LHCN-M2 (cell line): ENCODE results near the gene SEMA4F. TPM values are rescaled to one million over a fixed set of nuclear protein-coding genes. Genes with fewer than 3 reads are reported as not detected.
"Not testable (repeated sequence)": the region's sequence is repeated elsewhere in the genome, so short reads cannot be mapped to it uniquely, and the experiment has no call there.

ENCODE experiments used
- DNase-seq: peaks from one replicate; pipeline ENCODE4 v3.0.0-alpha.2; 2012; ENCODE audit warnings: low read depth
- polyA plus RNA-seq: library from polyadenylated mRNA; unstranded; fragments of >200 nt; gene quantifications from one replicate; pipeline ENCODE4 v1.2.1, GENCODE V29; 2012; ENCODE audit warnings: missing spikeins
- total RNA-seq: library from RNA; depleted of rRNA; stranded (reverse); fragments of >200 nt; gene quantifications from 2 replicates; pipeline ENCODE4 v1.2.3, GENCODE V29; 2014; rRNA removed

Gene SEMA4F, protein sequence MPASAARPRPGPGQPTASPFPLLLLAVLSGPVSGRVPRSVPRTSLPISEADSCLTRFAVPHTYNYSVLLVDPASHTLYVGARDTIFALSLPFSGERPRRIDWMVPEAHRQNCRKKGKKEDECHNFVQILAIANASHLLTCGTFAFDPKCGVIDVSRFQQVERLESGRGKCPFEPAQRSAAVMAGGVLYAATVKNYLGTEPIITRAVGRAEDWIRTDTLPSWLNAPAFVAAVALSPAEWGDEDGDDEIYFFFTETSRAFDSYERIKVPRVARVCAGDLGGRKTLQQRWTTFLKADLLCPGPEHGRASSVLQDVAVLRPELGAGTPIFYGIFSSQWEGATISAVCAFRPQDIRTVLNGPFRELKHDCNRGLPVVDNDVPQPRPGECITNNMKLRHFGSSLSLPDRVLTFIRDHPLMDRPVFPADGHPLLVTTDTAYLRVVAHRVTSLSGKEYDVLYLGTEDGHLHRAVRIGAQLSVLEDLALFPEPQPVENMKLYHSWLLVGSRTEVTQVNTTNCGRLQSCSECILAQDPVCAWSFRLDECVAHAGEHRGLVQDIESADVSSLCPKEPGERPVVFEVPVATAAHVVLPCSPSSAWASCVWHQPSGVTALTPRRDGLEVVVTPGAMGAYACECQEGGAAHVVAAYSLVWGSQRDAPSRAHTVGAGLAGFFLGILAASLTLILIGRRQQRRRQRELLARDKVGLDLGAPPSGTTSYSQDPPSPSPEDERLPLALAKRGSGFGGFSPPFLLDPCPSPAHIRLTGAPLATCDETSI
- 8.8 and 11.3 TPM in 2 replicates for total RNA-seq
- polyA plus RNA-seq = 5.3 TPM

DNA sequence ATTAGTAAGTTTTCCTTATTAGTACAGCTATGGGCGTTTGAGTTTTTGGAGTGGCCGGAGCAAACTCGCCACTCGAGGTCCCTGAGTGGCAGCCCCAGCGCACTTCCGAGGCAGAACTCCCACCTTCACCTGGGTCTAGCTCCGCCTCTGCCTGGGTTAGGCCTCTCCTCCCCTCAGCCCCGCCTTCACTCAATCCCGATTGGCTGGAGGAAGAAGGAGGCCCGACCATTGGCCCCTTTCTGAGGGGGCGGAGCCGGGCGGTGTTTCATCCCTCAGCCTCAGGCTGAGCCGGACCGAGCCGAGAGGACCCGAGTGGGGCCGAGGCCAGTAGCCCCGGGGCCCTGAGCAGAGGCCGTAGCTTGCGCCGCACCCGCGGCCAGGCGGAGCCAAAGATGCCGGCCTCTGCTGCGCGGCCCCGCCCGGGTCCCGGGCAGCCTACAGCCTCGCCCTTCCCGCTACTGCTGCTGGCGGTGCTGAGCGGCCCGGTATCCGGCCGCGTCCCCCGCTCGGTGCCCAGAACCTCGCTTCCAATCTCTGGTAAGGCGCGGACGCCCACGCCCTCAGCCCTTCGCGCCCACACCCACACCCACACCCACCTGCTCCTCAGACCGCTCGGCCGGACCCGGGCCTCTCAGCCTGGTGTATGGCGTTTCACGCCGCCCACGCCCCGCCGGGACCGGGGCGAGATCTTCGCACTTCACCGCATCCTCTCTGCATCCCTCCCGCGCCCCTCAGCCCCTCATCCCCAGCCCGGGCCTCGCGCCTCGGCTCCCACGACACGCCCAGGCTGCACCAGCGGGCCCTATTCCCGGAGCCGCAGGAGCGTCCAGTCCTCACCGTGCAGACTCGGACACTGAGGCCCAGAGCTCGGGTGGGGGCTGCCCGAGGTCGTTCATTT is at the start of gene SEMA4F:
Gene SEMA4F (plus strand): TSS at position 263 of the 898 bp plus-strand sequence. CDS start 130 bp downstream, at position 393.
- peak; percentile 92 for DNase-seq

DNA sequence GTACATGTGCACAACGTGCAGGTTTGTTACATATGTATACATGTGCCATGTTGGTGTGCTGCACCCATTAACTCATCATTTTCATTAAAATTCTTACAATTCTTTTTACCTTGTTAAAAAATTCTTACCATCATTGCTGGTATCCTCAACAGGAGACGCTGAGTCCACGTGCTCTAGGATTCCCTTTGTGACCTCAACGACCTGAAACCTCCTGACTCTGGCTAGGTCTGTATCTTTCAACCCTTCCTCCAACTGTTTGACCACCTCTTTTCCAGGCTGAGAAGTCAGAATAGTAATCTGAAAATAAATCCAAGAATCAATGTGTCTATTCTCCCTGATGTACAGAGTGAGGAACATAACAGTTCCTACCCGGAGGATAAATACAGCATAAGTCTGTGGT is 47.1 kb upstream of the SEMA4F start:
- no peak for DNase-seq

DNA sequence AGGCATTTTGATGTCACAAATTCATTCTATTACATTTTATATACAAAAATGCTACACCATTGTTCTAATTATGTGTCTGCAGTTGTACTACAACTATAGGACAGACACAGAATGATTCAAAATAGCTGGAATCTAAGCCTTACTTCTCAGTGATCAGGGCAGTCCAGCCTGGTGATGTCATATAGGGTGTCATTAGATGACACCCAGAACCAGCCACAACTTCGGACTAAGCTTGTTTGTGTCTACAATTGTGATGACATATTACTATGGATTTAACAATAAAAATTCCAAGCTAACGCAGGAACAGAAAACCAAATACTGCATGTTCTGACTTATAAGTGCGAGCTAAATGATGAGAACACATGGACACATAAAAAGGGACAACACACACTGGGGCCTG is 36.9 kb upstream of the SEMA4F start:
- DNase-seq = no peak

DNA sequence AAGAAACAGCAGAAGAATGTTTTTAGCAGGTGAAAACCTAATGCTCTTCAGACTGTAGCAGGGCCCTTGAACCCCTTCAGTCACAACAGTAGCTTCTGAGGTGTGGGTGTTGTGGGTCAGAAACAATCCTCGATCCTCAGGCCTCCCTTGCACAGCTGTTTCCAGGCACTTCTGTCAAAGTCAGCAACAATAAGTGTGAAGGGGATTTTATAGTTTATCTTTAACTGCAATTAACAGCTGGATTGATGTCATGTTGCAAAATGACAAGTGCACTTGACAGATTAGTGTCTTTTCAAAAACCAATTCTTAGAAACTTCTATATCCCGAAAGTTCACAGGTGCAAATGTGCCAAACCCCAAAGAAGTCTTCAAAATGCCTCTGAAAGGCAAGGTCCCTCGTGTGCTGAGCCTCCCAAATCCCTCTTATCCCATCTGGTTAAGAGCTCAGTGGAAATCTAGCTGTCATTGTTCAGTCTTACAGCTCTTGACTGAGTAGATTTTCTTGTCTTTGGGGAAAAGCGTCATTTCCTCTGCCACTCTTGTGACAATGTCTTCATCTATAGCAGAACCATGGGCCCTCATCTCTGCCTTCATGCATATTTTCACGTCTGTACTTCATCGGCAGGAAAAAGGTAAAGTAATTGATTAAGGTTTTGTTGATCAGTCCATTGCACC is 35.5 kb upstream of the SEMA4F start:
- DNase-seq = no peak

DNA sequence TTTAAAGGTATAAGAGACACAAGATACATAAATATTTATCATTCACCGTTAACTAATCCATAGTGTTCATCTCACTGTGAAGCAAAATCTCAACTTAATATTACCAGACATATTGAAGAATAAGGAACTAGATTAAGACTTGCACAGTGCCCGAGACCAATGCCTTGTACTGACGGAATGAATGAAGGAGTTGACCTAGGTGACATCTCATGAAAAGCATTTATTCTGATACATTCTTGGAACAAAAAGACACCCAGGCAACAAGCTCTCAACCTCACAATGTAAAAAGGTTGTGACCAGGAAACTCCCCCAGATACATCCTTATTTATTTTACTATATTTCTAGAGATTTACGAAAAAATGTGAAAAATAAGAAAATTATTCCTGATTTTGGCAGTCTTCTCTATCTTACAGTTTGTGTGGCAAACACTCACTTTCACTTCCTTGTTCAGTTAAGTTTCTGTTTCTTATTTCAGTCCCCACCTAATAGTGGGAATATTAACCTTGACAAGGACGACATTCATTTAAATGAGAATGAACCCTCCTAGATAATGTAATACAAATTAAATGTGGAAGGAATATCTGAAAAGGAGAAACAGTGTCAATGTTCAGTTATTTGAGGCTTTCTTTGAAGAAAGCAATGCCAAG is 34.3 kb upstream of the SEMA4F start:
- DNase-seq = no peak

DNA sequence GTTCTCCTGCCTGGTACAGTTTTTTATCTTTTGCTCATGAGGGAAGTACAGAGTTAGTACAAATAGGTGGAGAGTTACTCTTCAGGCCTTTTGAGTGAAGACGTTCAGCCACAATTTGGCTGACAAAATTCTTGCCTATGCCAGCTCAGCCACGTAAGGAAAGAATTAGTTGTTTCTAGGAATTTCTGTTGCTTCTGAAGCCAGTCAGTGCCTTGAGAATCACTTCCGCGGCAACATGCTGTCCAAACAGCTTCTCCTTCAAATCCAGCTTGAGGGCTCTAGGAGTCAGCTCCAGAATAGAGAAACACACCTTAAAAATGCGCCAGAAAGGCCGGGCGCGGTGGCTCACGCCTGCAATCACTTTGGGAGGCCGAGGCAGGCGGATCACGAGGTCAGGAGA is 33.4 kb upstream of the SEMA4F start:
- DNase-seq = no peak

DNA sequence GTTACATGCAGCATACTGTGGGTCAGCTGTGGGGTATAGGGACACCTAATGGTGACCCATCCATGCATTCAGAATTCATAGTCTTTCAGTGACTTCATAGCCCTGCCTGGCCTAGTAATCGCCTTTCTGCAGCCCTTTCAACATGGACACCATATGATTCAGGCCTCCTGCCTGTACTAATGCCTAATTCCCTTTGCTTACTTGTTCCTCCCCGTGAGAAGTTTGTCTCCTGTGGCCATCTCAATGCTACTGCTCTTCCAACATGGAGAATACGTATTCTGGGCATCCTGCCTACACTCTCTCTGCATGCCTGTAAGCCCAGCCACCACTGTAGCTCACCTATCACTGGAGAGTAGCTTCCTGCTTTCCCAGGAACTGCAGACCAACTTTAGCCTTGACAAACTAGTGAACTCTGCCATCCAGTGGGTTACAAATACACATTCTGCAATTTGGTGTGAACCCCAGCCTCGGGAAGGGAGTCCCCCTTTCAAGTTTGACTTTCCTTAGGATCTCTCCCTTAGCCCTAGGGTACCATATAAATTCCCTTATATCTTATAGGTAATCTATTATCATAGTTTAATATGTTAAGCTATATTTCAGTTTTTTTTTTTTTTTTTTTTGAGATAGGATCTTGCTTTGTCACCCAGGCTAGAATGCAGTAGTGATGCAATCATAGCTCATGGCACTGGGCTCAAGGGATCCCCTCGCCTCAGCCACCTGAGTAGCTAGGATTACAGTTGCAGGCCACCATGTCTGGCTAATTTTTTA is 28.2 kb upstream of the SEMA4F start:
- peak; percentile 7 for DNase-seq

DNA sequence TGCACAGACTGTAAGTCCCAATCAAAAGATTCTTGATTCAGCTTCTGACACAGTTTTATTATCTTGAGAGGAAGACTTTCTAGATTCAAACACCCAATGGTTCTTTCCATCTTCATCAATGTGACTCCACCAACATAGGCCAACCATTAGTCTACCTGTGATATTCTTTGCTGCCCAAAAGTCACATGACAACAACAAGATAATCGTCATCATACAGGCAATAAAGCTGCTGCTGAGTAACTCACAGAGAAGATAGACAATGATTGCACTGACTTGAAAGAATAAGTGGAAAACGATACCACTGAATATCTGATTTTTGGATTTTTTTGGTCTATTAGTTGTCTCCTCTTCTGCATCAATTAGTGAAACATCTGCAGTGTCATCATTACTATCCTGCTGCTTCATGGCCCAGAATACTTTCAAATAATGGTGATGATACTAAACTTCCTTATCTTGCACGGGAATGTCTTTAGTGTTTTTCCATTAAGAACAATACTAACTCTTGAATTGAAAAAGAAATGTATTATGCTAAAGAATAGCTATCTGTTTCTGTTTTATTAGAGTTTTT is 25.4 kb upstream of the SEMA4F start:
- no peak for DNase-seq

DNA sequence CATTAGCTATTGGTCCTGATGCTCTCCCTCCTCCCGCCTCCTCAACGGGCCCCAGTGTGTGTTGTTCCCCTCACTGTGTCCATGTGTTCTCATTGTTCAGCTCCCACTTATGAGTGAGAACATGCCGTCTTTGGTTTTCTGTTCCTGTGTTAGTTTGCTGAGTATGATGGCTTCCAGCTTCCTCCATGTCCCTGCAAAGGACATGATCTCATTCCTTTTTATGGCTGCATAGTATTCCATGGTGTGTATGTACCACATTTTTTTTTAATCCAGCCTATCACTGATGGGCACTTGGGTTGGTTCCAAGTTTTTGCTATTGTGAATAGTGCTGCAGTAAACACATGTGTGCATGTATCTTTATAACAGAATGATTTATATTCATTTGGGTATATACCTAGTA is 23.6 kb upstream of the SEMA4F start:
- not testable (repeated sequence) for DNase-seq

DNA sequence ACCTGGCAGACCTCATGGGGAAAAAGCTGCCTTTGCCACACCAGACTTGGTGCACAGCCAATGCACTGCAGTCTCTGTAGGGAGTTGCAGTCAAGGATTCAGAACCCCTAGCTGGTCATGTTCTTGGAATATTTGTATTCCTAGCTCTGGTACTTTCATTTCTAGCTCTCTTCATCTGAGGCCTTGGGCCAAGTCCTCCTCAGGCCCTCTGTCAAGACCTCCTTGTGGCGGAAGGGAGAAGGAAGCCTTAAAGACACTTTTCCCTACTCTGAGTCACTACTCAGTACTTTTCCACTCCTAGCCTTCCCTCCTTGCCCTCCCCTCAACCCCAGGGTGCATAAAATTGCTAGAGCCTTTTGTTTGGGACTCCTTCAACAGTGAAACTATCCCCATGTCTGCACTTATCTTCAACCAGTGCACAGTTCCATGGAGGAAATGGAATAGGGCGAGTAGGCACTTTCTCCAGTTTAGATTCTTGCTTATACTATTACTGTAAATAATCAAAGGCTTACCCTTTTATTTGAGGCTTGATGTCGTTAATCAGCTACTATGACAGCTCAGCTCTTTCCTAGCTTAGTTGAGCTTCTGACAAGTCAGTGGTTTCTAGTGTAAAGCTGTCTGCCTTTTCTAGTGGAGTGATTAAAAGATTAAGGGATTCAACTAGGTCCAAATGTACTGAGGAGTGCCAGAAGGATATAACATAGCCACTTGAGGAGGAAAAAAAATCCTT is 21.7 kb upstream of the SEMA4F start:
- peak; percentile 4 for DNase-seq

DNA sequence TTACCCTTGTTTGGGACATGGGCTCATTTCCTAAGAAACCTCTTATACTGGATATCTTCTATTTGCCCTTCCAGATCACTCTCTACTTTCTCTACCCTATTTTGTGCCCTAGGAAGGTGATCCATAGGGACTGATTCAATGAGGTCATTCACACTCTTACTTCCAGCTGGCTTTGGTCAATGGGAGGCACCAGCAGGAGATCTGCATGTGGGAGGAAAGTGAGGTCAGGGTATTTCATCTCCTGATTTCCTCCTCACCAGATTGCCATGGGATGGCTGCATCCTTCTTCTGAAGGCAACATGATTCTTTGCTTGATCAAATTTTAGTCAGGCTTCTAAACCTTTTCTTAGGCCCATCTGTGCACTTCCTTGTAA is 21.1 kb upstream of the SEMA4F start:
- DNase-seq = no peak

DNA sequence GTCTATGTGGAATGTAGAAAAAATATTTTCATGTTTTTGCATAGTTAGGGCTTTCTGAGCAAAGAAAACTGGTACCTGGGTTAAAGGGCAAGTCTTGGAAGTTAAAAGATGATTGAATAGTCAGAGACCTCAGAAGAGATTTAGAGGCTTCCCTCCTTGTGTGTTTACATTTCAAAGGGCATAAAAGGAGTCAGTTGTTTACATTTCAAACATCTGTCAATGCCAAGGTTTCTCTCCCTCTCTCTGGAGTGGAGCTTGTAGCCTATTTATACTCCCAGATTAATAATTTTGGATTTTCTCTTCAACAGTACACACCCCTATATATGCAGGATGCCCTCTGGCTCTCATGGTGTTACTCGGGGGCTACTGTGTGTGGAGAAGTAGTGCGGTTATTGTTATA is 14.5 kb upstream of the SEMA4F start:
- no peak for DNase-seq

DNA sequence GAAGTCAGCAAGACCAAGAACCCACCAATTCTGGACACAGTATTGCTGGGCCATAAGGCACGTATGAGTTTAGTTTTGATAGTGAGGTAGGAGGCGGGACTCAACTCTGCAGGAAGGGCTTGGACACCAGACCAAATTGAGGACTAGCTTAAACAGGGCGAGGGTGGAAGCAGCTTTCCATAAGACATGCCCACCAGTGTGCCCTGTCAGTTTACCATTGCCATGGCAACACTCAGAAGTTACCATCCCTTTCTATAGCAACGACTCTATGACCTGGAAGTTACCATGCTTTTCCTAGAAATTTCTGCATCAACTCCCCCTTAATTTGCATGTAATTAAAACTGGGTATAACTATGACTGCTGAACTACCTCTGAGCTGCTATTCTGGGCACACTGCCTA is 8.7 kb upstream of the SEMA4F start:
- no peak for DNase-seq

DNA sequence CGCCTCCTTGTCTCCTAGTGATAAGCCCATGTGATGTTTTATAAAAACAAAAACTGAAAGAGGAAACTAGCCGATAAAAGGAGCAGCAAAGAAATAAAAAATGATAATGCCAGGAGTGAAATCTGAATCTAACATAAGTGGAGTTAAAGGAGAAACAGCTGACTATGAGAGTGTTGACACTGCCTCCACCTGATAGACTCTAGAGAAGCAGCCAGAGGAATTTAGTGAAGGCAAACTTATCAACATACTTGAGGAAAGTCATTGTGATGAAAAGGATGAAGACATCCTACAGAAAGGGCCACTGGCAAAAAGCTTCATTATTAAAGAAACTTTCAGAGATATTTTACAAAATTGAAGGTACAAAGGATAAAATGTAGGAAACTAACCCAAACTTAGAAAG is 7.8 kb upstream of the SEMA4F start:
- no peak for DNase-seq

DNA sequence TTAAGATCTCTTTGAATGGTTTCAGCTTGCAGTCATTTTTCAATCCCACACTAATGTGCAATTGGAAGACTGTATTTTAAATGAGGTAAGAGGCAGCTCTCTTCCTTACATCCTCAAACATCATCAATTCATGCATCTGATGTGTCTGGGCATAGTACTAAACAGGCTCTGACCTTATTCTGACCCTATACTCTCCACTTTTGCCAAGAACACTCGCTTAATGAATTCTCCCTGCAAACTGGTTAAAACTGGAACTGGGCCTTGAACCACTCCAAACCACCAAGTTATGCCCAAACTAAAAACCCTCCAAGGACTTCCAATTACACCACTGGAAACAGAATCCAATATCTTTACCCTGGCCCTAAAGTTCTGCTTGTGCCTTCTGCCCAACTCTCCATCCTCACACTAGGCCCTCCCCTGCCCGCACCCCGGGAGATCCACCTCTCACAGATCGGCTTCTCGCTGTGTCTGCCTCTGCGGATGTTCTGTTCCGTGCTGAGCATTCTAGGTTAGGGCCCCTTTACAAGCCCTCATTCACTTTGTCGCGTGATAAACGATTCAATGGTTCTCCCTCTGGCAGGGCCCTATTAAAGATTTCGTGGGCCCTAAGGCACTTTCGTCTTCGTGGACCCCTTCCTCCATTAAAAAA is 7.1 kb upstream of the SEMA4F start:
- no peak for DNase-seq

DNA sequence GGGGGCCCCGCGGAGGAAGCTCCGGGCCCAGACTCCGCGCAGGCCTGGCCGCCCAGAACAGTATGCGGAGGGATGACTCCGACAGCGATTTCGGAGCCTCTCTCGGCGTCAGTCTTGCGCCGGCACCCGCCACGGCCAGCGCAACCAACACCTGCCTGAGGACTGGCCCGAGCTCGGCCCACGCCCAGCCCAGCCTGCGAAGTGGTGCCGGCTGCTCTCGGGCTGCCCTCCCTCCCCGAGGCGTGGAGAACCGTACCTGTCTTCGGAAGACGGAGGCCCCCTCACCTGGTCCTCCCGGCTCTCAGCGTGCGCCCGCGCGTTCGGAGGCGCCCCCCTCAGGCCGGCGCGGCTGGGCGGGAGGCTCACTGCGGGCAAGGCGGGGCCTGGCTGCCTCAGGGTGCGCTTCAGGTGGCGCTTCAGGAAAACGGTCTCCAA is 6.0 kb upstream of the SEMA4F start, which contains the start of gene M1AP:
Gene M1AP (minus strand): TSS at position 322 of the 435 bp plus-strand sequence. CDS start 8,055 bp downstream, outside the sequence.
- DNase-seq = no peak

DNA sequence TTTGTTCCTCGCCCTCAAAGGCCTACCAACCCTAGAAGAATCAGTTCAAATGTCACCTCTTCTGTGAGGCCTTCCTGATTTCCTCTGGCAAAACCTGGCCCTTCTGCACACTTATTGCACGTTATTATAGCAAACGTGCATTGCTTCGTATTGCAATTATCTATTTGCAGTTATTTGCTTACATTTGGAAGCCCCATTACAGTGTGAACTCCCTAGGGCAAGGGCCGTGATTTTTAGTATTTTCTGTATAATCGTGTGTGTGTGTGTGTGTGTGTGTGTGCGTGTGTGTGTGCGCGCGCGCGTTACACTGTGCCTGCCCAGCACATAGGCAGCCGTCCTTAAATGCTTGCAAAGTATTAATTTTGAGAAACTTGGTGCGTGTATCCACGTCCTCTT is 460 bp upstream of the SEMA4F start:
- DNase-seq = no peak

DNA sequence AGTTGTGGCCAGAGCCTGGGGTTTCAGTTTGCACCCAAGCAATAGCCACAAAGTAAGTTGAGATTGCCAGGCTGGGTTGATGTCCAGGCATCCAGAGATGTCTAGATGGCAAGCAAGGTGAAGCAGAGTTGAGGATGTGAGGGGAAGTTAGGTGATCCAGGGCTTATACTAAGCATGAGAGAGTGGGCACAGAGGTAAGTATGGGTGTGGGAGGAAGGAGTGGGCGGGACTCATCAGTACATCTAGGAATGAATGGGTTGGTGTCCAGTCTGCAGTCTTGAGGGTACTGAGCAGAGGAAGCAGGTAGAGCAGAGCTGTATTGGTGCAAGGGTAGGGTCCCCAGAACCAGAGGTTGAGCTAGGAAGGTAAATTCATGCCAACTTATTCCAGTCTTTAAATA is 1.5 kb downstream of the SEMA4F start:
- no peak for DNase-seq
